ENCODE measurements around the gene SETSIP.
"Not testable (repeated sequence)": the region's sequence is repeated elsewhere in the genome, so short reads cannot be mapped to it uniquely, and the experiment has no call there.

SETSIP gene

GRCh38 chr1:92091625-92092024, 16.4 kb upstream of the SETSIP start:
- peaks cover 6% of the 10 kb centered on the region for H3K9me3 ChIP-seq
- H3K36me3 ChIP-seq, result peaks cover 3% of the 10 kb centered on the region; the same call in 1 of the 2 replicates
- no peaks in the 10 kb centered on the region for H3K27me3 ChIP-seq
- H3K9ac ChIP-seq, result no peak overlapping the region
- no peak overlapping the region for H3K27ac ChIP-seq
- no peaks in the 10 kb centered on the region for H4K20me1 ChIP-seq
- H3K4me1 ChIP-seq, result no peaks in the 10 kb centered on the region
- H3K4me3 ChIP-seq, result no peak overlapping the region
- peak; percentile 20; the same call in 1 of the 2 replicates for TF ChIP-seq Cebpa-rat (IDR thresholded peaks at IDR 0.05)
- no peak overlapping the region for H3K4me2 ChIP-seq

GRCh38 chr1:92087542-92087941, 12.3 kb upstream of the SETSIP start:
- no peak overlapping the region for H3K27ac ChIP-seq
- H3K4me3 ChIP-seq, result no peak overlapping the region
- H3K9me3 ChIP-seq, result peaks cover 41% of the 10 kb centered on the region
- H3K9ac ChIP-seq, result no peak overlapping the region
- H3K27me3 ChIP-seq, result no peaks in the 10 kb centered on the region
- H3K4me2 ChIP-seq, result no peak overlapping the region
- no peak for TF ChIP-seq Cebpa-rat (IDR thresholded peaks at IDR 0.05)
- peaks cover 20% of the 10 kb centered on the region for H3K36me3 ChIP-seq
- no peaks in the 10 kb centered on the region for H3K4me1 ChIP-seq
- H4K20me1 ChIP-seq, result no peaks in the 10 kb centered on the region

GRCh38 chr1:92085727-92086126, 10.5 kb upstream of the SETSIP start:
- Histone ChIP-seq H3K9me3 (peaks cover 41% of the 10 kb centered on the region), H4K20me1 (no peaks in the 10 kb centered on the region), H3K27me3 (no peaks in the 10 kb centered on the region; the same call in 1 of the 2 replicates), H3K27ac (no peak overlapping the region), H3K4me3 (no peak overlapping the region), H3K4me1 (peaks cover 8% of the 10 kb centered on the region), H3K4me2 (no peak overlapping the region), H3K36me3 (peaks cover 20% of the 10 kb centered on the region), H3K9ac (no peak overlapping the region)
- TF ChIP-seq Cebpa-rat (IDR thresholded peaks at IDR 0.05), result no peak

DNA sequence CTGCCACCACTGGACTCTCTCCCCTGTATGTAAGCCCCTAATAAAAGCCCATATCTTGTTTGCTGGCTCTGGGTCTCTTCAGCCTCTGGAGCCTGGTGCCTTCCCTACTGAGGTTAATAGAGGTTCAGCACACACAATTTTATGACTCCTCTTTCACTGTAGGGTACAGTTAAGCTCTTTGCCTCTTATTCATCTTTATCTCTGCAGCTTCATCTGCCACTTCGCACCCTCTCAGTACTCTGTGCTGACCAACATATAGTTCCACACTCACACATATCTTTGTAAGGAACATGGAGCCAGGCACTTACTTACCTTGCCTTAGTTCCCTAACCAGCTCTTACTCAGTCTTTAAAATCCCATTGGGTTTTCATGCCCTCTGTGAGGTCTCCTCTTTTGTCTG, 9.4 kb upstream of the SETSIP start:
- H3K27ac ChIP-seq, result no peak overlapping the region
- H3K4me3 ChIP-seq, result 0 out of 2 replicates have a peak overlapping the region, but pooled peaks have one; percentile 5
- H4K20me1 ChIP-seq, result no peaks in the 10 kb centered on the region
- H3K4me1 ChIP-seq, result peaks cover 12% of the 10 kb centered on the region
- TF ChIP-seq Cebpa-rat (IDR thresholded peaks at IDR 0.05), result no peak
- H3K36me3 ChIP-seq, result peaks cover 20% of the 10 kb centered on the region
- peaks cover 41% of the 10 kb centered on the region for H3K9me3 ChIP-seq
- H3K27me3 ChIP-seq, result no peaks in the 10 kb centered on the region; the same call in 1 of the 2 replicates
- no peak overlapping the region for H3K9ac ChIP-seq
- H3K4me2 ChIP-seq, result no peak overlapping the region

GRCh38 chr1:92081031-92081430, 5.8 kb upstream of the SETSIP start:
- Histone ChIP-seq H3K36me3 (peaks cover 11% of the 10 kb centered on the region), H3K9me3 (peaks cover 29% of the 10 kb centered on the region), H3K27me3 (no peaks in the 10 kb centered on the region; the same call in 1 of the 2 replicates), H3K4me1 (peaks cover 13% of the 10 kb centered on the region), H3K4me3 (peak overlapping the region; percentile 73), H3K27ac (peak overlapping the region; percentile 64), H3K9ac (peak overlapping the region; percentile 77), H3K4me2 (peak overlapping the region; percentile 86), H4K20me1 (no peaks in the 10 kb centered on the region)
- no peak for TF ChIP-seq Cebpa-rat (IDR thresholded peaks at IDR 0.05)

DNA sequence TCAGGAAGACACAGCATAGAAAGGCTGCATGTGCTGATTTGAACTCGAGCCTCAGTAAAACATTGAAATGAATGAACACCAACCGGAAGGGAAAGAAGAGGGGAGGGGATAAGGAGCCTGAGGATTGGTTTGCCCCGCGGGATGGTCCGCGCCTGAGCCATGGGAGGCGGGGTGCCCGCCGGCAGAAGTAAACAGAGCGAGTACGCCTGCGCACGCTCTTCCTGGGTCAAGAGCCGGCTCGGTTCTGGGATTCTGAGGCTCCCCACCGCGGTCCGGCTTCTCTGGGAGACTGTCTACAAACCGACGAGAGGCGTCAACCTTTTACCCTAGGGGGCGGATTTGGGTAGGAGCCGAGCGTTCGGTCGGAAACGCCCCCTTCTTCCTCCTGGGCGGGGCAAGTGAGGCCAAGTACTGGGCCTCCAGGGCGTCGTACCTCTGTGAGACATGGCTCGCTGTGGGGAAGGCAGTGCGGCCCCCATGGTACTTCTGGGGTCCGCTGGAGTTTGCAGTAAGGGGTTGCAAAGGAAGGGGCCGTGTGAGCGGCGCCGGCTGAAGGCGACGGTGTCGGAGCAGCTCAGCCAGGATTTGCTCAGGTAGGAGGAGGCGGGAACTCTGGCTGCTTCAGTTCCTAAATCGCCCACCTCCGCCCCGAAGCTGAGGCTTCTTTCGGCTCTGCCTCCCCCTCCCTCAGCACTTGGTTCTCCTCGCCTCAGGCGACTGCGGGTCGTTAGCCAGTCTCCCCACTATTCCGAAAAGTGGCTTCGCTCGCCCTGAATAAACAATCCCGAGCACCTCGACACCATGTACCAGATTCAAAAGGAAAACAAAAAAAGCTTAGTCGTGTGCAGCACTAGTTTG, 5.1 kb upstream of the SETSIP start, which contains the start of gene BTBD8:
Gene BTBD8, plus strand, starts transcription at position 218 of the 858 bp plus-strand sequence. Its CDS starts 227 bp downstream, at position 445.
- Histone ChIP-seq H3K9me3 (peaks cover 22% of the 10 kb centered on the region), H3K27me3 (no peaks in the 10 kb centered on the region; the same call in 1 of the 2 replicates), H3K9ac (peak within 1 kb of the TSS; percentile 77), H3K4me3 (peak within 1 kb of the TSS; percentile 73), H3K36me3 (peaks cover 4% of the 10 kb centered on the region; the same call in 1 of the 2 replicates), H3K4me2 (peak within 1 kb of the TSS; percentile 86), H3K4me1 (peaks cover 13% of the 10 kb centered on the region), H3K27ac (peak within 1 kb of the TSS; percentile 64), H4K20me1 (no peaks in the 10 kb centered on the region)
- no peak for TF ChIP-seq Cebpa-rat (IDR thresholded peaks at IDR 0.05)

DNA sequence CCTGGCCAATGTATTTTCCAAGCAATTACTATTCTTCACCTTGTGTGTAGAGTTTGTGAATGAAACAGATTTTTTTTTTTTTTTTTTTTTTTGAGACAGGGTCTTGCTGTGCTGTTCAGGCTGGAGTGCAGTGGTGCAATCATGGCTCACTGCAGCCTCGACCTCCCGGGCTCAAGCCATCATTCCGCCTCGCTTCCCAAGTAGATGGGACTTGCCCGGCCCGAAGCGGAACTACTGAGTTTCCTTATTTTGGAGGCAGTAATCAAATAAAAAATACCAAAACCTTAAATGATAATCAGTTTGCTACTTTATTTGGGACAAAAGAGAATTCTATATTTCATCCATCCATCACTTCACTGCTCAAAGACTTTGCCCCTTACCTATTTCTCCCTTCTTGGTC, 4.2 kb upstream of the SETSIP start:
- H3K27me3 ChIP-seq, result no peaks in the 10 kb centered on the region; the same call in 1 of the 2 replicates
- H3K4me1 ChIP-seq, result peaks cover 13% of the 10 kb centered on the region
- H3K9ac ChIP-seq, result no peak overlapping the region
- H3K36me3 ChIP-seq, result no peaks in the 10 kb centered on the region
- no peak for TF ChIP-seq Cebpa-rat (IDR thresholded peaks at IDR 0.05)
- peaks cover 13% of the 10 kb centered on the region for H3K9me3 ChIP-seq
- H3K27ac ChIP-seq, result no peak overlapping the region
- H3K4me3 ChIP-seq, result no peak overlapping the region; the same call in 1 of the 2 replicates
- no peaks in the 10 kb centered on the region for H4K20me1 ChIP-seq
- H3K4me2 ChIP-seq, result peak overlapping the region; percentile 86

- H3K36me3 ChIP-seq, H3K4me2 ChIP-seq, H3K9me3 ChIP-seq, H4K20me1 ChIP-seq, H3K27me3 ChIP-seq, H3K27ac ChIP-seq, H3K9ac ChIP-seq, H3K4me3 ChIP-seq: not testable (repeated sequence)
- peaks cover 13% of the 10 kb centered on the region for H3K4me1 ChIP-seq
Observed at GRCh38 chr1:92078077-92078476, 2.9 kb upstream of the SETSIP start.

DNA sequence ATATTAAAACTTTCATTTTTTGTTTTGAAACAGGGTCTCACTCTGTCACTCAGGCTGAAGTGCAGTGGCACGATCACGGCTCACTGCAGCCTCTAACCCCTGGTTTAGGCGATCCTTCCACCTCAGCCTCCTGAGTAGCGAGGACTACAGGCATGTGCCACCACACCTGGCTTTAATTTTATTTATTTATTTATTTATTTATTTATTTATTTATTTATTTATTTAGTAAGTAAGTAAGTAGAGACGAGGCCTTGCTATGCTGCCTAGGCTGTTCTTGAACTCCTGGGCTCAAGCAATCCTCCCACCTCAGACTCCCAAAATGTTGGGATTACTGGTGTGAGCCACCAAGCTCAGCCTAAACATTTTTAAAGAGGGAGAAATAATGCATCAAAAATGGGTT, 1.2 kb upstream of the SETSIP start:
- Histone ChIP-seq H3K27ac (no peak overlapping the region), H3K27me3 (no peaks in the 10 kb centered on the region; the same call in 1 of the 2 replicates), H3K4me2 (no peak overlapping the region), H3K9me3 (no peaks in the 10 kb centered on the region), H3K36me3 (no peaks in the 10 kb centered on the region), H3K4me3 (no peak overlapping the region), H3K4me1 (peaks cover 11% of the 10 kb centered on the region), H3K9ac (no peak overlapping the region), H4K20me1 (no peaks in the 10 kb centered on the region)
- no peak for TF ChIP-seq Cebpa-rat (IDR thresholded peaks at IDR 0.05)

- H3K9ac ChIP-seq, H3K9me3 ChIP-seq, H3K4me3 ChIP-seq, H3K4me1 ChIP-seq, H4K20me1 ChIP-seq, H3K36me3 ChIP-seq, H3K27me3 ChIP-seq, H3K27ac ChIP-seq, H3K4me2 ChIP-seq: not testable (repeated sequence)
Observed at GRCh38 chr1:92074446-92074845, 765 bp downstream of the SETSIP start.

Measured in BLaER1 (cell line).